GM11168 (cell line): ENCODE data around the gene WLS.

Experiments used
- in situ Hi-C: fragments of 300-500 bp; cut with MboI; formaldehyde crosslinking; loops from one replicate; pipeline ENCODE4 v1.12.0; 2022; ENCODE audit warnings: low sequenced_read_pairs; ENCODE audit not compliant: unreplicated experiment

The WLS gene

GRCh38 chr1:68229650-68230483 is 2.5 kb downstream of the WLS start:
- in situ Hi-C loops = no loop called here

DNA sequence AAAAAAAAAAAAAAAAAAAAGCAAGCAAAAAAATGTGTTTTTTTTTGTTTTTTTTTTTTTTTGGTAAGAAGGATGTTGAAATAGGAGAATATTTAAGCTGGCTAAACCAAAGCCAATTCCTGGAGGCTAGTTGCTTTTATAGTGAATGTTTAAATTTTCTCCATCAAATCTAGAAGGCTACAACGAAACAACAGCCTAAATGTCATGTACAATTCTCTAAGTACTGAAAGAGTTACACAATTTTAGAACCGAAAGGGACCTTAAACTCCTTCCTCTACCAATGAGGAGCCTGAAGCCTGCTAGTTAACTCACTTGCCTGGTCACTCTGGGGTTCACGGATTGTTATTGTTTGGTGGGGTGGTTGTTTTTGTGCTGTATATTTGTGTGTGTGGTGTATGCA is 3.5 kb downstream of the WLS start:
- in situ Hi-C loops = no loop called here

- in situ Hi-C loops = no loop called here
Observed at GRCh38 chr1:68227598-68227997, 4.7 kb downstream of the WLS start.

- in situ Hi-C loops = no loop called here
Observed at GRCh38 chr1:68225781-68226180, 6.5 kb downstream of the WLS start.

DNA sequence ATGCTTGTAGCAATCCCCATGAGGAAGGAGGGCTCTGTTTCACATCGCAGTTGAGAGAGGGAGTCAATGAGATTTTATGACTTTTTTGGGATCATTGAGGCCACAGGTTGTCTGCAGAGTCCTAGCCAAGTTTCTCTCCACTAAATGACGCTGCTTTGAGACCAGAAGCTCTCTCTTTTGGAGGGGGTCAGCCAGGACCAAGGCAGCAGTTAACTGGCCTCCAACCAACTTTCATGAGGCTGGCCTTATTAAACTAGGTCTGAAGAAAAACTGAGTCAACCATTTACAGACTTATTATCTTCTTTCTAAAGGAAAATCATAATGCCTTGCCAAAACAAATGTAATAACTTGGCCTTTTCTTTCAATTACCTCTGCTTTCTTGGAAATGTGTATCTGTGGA is 8.6 kb downstream of the WLS start:
- in situ Hi-C loops = no loop called here

DNA sequence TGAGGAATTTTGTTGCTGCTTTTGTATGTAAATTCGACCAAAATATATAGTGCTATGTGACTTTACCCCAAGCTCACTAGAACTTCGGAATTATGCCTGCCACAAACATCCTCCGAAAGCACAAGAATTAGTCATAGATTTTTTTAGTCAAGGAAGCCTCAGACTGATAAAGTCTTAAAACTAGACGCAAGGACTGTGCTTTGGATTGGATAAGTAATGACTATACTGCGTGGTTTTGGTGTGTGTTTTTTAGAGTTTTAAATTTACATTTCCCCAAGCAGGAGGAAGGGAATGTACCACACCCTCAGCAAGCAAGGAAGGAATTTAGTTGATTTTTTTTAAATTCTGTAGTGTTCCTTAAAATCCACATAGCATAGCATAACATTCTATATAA is 10.3 kb downstream of the WLS start:
- in situ Hi-C loops = no loop called here

DNA sequence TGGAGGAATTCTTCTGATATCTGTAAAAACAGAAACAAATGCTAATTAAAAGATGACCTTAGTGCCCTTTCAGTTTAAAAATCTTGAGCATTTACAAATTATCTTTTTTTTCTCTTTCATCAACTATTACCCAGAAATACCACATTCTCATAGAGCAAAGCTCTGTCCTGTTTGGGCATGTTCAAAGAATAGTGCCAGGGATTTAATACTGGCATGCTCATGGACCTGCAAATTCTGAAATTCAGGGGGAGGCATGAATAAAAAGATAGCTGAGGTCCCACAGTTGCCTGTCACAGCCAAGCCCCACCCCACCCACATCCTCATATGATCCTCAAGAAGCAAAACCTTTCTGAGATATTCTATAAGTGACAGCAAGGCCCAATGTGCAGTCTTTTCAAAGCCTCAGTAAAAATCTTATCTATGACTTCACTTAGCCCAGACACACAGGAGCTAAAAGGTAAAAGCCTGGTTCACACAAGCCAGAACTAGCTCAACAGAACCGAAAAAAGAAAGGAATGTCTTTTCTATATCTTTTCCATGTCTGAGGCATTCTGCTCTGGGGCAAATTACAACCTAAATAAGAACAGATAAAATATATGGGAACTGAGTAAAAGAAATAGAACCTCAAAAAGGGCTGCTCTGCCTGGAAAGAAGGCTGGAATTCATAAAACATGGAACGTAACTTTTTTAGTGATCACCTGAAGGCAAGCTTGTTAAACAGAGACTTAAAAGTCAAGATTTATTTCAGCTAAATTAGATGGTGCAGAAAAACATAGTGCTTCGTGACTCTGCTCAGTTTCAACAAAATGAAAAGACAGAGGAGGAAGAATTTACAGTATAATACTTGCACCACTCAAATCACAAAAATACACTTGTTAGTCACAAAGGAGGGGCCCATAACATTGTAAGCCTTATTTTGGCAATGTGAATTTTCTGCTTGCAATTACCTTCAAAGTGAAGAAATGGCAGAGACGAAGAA is 11.0 kb downstream of the WLS start:
- in situ Hi-C loops = no loop called here

GRCh38 chr1:68220420-68220819 is 11.9 kb downstream of the WLS start:
- in situ Hi-C loops = no loop called here

- in situ Hi-C loops = no loop called here
Observed at GRCh38 chr1:68218490-68218889, 13.8 kb downstream of the WLS start.

DNA sequence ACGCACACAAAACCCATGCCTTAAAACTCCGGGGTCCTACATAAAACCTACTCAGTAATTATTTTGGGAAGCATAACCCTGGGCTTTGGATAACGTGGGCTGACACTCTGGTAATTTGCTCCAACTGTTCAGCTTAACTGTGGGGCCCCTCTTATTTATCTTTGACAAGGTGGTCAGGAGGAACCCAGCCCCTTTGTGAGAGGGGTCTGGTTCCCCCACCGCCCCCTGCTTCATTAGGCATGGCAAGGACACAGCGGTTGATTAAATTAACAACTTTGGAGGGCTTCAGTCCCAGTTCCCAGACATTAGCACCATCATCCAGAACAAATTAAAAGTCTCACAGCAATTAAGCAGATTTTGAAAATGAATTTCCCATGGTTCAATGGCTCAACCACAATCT is 14.7 kb downstream of the WLS start:
- in situ Hi-C loops = no loop called here

DNA sequence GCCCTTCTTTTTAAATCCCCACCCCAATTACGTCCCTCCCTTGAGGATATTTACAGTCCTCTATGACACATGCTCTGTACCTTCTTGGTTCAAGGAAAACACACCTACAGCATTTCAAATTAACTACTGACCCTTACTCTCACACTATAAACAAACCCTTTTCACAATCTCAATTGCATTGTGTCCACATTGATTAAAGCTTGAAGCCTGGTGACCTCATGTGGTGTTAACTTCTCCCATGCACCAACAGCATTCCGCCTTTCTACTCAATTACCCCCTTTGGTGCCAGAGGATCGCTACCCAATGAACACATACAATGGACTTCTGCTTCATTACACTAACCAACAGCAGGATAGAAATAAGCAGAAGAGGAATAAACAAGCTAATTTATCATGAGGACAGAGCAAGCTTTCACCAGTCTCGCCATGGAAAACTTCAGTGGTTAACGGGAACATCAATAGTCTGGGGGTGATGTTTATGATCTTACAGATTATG is 15.2 kb downstream of the WLS start:
- in situ Hi-C loops = no loop called here

DNA sequence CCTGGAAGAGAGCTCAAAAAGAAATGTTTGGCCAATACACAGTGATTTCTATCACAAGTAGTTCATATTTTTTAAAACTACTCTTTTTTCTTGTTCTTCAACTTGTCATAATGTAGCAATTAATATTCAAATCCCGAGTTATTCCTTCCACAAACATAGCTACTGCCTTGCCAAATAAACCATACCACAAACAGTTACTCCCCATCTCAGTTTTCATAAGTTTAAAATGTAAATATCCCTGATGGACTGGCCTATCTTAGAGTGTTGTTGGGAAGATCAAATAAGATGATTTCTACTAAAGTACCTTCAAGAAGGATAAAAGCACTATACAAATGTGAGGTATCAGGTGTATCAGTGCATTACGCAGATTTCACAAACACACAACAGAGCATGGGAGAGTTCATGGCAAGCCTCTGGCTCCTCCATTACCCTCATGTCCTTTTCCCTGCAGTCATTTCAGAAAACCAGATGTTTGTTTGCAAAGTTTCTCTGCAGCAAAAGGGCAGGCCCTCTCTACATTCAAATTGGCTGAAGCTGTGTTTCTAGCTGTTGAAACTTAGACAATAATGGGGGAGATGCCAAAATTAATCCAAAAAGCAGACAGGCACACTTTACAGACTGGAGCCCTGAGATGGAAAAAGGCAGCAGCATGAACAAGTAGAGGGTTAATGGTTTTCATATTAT is 16.1 kb downstream of the WLS start:
- in situ Hi-C loops = no loop called here

- in situ Hi-C loops = no loop called here
Observed at GRCh38 chr1:68213843-68214242, 18.5 kb downstream of the WLS start.

- in situ Hi-C loops = no loop called here
Observed at GRCh38 chr1:68211761-68212380, 20.5 kb downstream of the WLS start.

DNA sequence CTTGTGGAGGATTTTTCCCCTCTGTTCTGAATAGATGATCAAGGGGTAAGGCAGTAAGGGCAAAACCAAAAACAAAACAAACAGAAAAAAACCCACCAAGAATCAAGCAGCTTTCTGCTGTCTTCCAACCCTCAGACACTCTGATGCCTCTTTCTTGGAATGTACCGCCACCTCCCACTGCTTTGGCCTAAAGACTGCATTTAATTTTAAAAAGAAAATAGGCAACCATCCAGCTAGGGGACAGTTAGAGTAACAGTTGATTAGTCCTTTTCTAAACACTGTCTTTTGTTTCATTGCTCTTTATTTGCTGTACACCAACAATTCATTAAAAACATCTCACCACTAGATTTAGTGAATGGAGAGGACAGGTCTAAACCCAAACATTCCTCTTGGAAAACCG is 21.5 kb downstream of the WLS start:
- in situ Hi-C loops = no loop called here

DNA sequence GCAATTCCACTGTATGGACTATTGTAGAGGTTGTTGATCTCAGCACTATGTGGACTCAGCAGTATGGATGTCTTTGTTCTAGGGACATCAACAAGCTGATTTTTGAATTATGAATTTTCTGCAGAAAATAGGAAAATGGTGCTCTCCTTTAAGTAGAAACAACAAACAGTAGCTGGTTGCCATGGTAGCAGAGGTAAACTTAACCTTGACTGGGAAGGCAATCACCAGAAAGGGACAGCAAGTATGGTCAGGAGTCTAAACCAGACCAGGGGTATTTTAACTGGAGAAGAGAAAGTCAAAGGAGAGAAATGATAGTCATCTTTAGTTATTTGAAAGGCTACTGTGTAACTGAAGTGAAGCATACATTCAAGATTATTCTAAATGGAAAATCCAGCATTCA is 22.3 kb downstream of the WLS start:
- in situ Hi-C loops = no loop called here

DNA sequence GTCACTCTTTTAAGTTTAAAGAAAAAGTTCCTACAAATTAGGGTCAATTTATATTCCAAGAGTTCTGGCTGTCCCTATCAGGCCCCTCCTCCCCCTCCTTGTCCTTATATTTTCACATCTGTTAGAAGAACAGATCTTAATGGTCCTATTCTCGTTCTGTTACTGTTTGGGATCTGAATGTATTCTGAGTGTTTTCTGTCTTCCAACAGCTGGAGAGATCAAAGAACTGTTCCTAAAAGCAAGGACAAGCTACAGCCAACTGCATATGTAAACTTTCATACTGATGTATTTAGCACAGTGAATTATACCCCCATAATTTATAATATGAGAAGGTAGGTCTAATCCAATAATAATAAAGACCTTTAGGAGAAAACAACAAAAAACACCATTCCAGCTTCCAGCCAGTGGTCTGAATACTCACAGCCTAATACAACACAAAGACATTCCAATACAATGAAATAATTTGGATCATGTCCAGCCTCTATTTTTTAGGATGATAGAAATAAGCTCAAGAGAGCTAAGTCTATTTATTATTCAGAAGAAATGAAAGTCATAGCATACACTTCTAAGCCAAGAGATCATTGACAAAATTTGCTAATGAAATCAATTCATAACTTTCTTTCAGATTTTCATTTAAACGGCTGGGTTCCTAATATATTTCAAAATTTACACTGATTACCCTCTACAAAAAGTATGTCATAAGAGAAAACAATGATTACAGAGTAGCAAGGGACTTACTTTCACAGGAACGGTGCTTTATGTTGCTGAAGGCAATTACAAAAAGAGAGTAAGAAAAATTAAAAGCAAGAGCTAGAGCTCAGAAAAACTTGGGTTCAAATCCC is 25.3 kb downstream of the WLS start:
- in situ Hi-C loops = no loop called here

DNA sequence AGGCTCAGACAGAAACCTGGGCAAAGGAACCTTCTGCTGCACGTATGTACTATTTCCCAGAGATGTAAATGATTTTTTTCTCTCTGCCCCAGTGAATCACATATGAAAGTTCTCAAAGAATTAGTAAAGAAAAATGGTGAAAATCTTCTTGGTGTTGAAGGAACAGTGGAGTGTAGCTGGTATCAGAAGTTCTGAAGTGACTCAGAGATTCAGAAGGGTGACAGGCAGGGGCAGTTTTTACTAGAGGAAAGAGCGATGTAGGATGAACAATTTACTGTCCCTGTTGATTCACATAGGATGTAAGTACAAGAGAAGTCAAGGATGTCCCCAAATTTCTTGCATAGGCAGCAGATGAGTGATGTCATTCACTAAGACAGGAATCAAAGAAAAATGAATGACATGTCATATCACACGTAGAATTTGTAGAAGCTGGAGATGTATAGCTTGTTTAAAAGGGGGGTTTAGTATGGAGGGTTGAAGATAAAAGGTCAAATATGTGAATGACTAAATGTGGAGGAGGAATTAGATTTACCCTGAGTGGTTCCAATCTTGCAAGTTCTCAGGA is 26.4 kb downstream of the WLS start:
- in situ Hi-C loops = no loop called here
